ENCODE results near the gene CACNG5. TPM values are rescaled to one million over a fixed set of nuclear protein-coding genes. Genes with fewer than 3 reads are reported as not detected.
"Not testable (repeated sequence)": the region's sequence is repeated elsewhere in the genome, so short reads cannot be mapped to it uniquely, and the experiment has no call there.

The CACNG5 gene
- total RNA-seq, 1 experiment from 2014 or later: 0.10 TPM

DNA sequence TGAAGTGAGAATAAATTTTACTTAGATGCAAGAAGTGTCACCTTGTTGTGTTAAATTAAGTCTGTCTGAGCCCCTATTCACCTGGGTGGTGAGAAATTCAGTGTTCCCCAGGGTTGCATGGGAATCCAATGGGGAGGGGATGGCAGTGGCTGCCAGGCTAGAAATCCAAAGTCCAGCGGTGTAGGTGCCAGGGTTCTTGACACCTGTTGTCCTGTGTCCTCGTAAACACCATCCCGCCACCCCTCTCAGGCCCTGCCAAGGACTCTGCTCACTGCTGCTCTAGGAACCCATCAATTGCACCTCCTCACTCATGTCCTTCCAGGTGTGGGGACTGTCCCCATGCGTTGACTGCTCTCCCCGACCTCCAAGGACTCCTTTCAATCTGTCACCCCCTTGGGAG is 58.9 kb downstream of the CACNG5 start:
- Histone ChIP-seq H3K36me3 (no peaks in the 10 kb centered on the region), H3K27me3 (0 out of 2 replicates have a peak, but pooled peaks cover 6% of the 10 kb centered on the region), H3K4me1 (no peaks in the 10 kb centered on the region), H3K4me3 (no peak overlapping the region), H3K27ac (no peak overlapping the region), H3K9me3 (replicated peaks) (no peaks in the 10 kb centered on the region; the same call in 1 of the 2 replicates)
- DNase-seq: no peak

GRCh38 chr17:66897141-66897540 is 62.2 kb downstream of the CACNG5 start:
- no peak for DNase-seq
- Histone ChIP-seq H3K27me3 (0 out of 2 replicates have a peak, but pooled peaks cover 6% of the 10 kb centered on the region), H3K4me1 (no peaks in the 10 kb centered on the region), H3K27ac (no peak overlapping the region), H3K36me3 (no peaks in the 10 kb centered on the region), H3K4me3 (no peak overlapping the region), H3K9me3 (replicated peaks) (no peaks in the 10 kb centered on the region; the same call in 1 of the 2 replicates)

DNA sequence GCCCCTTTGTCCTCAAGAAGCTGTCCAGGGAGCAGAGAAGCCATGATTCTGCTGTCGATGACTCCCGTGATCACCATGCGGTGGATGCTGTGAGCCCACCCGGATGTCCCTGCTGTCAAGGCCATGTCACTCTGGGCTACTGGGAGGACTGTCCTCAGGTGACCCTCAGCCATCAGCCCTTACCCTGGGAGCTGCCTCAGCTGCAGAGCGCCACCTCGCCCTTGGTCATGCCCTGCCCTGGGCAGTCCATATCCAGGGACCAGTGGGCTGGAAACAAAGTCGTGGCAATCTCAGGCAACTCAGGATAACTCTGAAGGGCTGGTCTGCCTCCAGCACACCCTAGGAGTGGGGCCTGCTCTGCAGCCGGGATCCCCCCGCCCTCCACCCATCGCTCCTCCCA is 63.6 kb downstream of the CACNG5 start:
- Histone ChIP-seq H3K4me3 (no peak overlapping the region), H3K27me3 (0 out of 2 replicates have a peak, but pooled peaks cover 6% of the 10 kb centered on the region), H3K4me1 (no peaks in the 10 kb centered on the region), H3K9me3 (replicated peaks) (no peaks in the 10 kb centered on the region), H3K36me3 (no peaks in the 10 kb centered on the region), H3K27ac (no peak overlapping the region)
- DNase-seq: no peak

GRCh38 chr17:66900126-66901010 is 65.5 kb downstream of the CACNG5 start:
- peak in 1 of 2 experiments; percentile 30 for DNase-seq
- H3K9me3 ChIP-seq (replicated peaks): no peaks in the 10 kb centered on the region
- no peaks in the 10 kb centered on the region for H3K27me3 ChIP-seq
- no peak overlapping the region for H3K4me3 ChIP-seq
- no peak overlapping the region for H3K27ac ChIP-seq
- H3K36me3 ChIP-seq: no peaks in the 10 kb centered on the region
- H3K4me1 ChIP-seq: peaks cover 8% of the 10 kb centered on the region; the same call in 1 of the 2 replicates

DNA sequence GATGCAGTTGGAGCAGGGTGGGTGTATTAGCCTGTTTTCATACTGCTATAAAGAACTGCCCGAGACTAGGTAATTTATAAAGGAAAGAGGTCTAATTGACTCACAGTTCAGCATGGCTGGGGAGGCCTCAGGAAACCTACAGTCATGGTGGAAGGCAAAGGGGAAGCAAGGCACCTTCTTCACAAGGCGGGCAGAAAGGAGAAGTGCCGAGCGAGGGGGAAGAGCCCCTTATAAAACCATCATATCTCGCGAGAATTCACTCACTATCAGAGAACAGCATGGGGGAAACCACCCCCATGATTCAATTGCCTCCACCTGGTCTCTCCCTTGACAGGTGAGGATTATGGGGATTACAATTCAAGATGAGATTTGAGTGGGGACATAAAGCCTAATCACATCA is 68.4 kb downstream of the CACNG5 start:
- not testable (repeated sequence) for H3K27ac ChIP-seq

DNA sequence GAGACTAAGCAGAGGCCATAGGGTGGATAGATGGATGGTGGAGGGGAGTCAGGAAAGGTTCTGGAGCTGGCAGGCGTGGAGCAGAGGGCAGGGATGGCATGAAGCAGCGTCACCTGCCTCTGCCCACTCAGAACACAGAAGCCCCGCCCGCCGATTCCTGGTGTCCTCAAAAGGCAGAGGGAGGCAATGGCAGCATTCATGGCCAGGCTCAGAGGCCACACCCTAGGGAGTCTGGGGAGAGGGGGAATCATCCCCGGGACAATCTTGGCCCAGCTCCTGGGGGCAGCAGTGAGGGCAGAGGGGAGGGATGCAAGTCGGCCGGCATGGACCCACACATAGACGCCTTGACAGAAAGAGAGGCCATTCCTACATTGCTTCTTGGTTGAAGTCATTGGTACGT is 68.9 kb downstream of the CACNG5 start:
- no peak overlapping the region for H3K27ac ChIP-seq
- no peak overlapping the region for H3K4me3 ChIP-seq
- peaks cover 9% of the 10 kb centered on the region; the same call in 1 of the 2 replicates for H3K4me1 ChIP-seq
- H3K27me3 ChIP-seq: no peaks in the 10 kb centered on the region
- H3K36me3 ChIP-seq: no peaks in the 10 kb centered on the region
- no peak for DNase-seq
- H3K9me3 ChIP-seq (replicated peaks): no peaks in the 10 kb centered on the region

More for the DNA sequence above, 68.4 kb downstream of the CACNG5 start:
- DNase-seq; H3K4me3 ChIP-seq; H3K9me3 ChIP-seq (replicated peaks); H3K36me3 ChIP-seq; H3K27me3 ChIP-seq; H3K4me1 ChIP-seq: not testable (repeated sequence)

GRCh38 chr17:66904760-66905624 is 70.1 kb downstream of the CACNG5 start:
- Histone ChIP-seq H3K27ac (no peak overlapping the region), H3K4me3 (no peak overlapping the region), H3K27me3 (no peaks in the 10 kb centered on the region), H3K36me3 (no peaks in the 10 kb centered on the region), H3K9me3 (replicated peaks) (no peaks in the 10 kb centered on the region), H3K4me1 (peaks cover 9% of the 10 kb centered on the region; the same call in 1 of the 2 replicates)
- DNase-seq: peak; percentile 40 to 54

GRCh38 chr17:66906321-66907278 is 71.7 kb downstream of the CACNG5 start:
- Histone ChIP-seq H3K27me3 (no peaks in the 10 kb centered on the region), H3K9me3 (replicated peaks) (no peaks in the 10 kb centered on the region), H3K27ac (no peak overlapping the region), H3K36me3 (no peaks in the 10 kb centered on the region), H3K4me1 (peaks cover 9% of the 10 kb centered on the region; the same call in 1 of the 2 replicates), H3K4me3 (no peak overlapping the region)
- DNase-seq: peak; percentile 84 to 90

DNA sequence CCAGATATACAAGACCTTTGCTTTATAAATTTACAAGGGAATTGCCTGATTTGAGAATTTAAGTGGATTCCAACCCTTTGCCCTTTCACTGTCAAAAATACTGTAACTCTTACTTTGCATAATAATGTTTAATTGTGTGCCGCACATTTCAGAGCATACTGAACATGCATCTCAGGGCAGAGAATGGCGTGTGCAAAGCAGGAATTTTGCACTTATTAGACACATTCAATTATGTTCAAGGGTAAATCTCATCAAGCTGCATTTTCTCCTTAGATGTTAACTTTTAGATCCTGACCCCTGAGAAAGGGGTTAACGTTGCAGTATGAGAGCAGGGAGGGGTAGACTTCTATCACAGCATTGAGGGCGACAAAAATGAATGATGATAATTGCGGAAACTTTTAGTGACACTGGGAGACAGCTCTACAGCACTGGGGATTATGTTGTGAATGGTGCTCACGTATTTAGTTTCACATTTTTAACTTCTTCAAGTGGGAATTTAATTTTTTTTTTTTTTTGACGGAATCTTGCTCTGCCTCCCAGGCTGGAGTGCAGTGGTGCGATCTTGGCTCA is 75.0 kb downstream of the CACNG5 start:
- Histone ChIP-seq H3K27ac (no peak overlapping the region), H3K27me3 (no peaks in the 10 kb centered on the region), H3K4me1 (peaks cover 6% of the 10 kb centered on the region; the same call in 1 of the 2 replicates), H3K9me3 (replicated peaks) (no peaks in the 10 kb centered on the region), H3K4me3 (no peak overlapping the region), H3K36me3 (no peaks in the 10 kb centered on the region)
- DNase-seq: no peak

- DNase-seq: no peak
- Histone ChIP-seq H3K4me3 (no peak overlapping the region), H3K36me3 (no peaks in the 10 kb centered on the region), H3K9me3 (replicated peaks) (no peaks in the 10 kb centered on the region), H3K27ac (no peak overlapping the region), H3K4me1 (no peaks in the 10 kb centered on the region), H3K27me3 (no peaks in the 10 kb centered on the region)
Observed at GRCh38 chr17:66910651-66911285, 75.9 kb downstream of the CACNG5 start.

GRCh38 chr17:66915204-66915611 is 80.3 kb downstream of the CACNG5 start:
- no peaks in the 10 kb centered on the region for H3K36me3 ChIP-seq
- H3K9me3 ChIP-seq (replicated peaks): no peaks in the 10 kb centered on the region
- no peak overlapping the region for H3K27ac ChIP-seq
- peak in 1 of 2 experiments; percentile 22 for DNase-seq
- H3K27me3 ChIP-seq: no peaks in the 10 kb centered on the region
- no peak overlapping the region for H3K4me3 ChIP-seq
- no peaks in the 10 kb centered on the region for H3K4me1 ChIP-seq

- no peaks in the 10 kb centered on the region for H3K4me1 ChIP-seq
Observed at GRCh38 chr17:66915792-66916191, 80.9 kb downstream of the CACNG5 start.

DNA sequence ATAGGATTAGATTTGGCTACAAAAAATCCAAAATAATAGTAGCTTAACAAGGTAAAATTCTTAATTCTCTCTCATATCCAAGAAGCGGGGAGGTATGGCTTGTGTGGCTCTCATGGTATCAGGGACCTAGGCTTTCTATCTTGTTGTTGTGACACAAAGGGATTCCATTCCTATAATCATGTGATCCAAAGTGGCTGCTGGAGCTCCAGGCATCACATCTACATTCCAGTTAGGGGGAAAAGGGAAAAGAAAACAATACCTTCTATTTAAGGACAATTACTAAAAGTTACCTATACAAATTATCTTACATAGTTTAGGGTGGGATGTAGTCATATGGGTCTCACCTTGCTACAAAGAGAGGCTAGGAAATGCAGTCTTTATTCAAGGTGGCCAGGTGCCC is 82.0 kb downstream of the CACNG5 start:
- H3K4me3 ChIP-seq: no peak overlapping the region
- H3K9me3 ChIP-seq (replicated peaks): no peaks in the 10 kb centered on the region
- H3K27ac ChIP-seq: no peak overlapping the region
- H3K4me1 ChIP-seq: no peaks in the 10 kb centered on the region
- no peaks in the 10 kb centered on the region for H3K36me3 ChIP-seq
- no peak for DNase-seq
- no peaks in the 10 kb centered on the region for H3K27me3 ChIP-seq

More at GRCh38 chr17:66915792-66916191, 80.9 kb downstream of the CACNG5 start:
- DNase-seq: no peak
- no peaks in the 10 kb centered on the region for H3K36me3 ChIP-seq
- H3K27ac ChIP-seq: no peak overlapping the region
- no peaks in the 10 kb centered on the region for H3K9me3 ChIP-seq (replicated peaks)
- H3K27me3 ChIP-seq: no peaks in the 10 kb centered on the region
- no peak overlapping the region for H3K4me3 ChIP-seq

All from SJCRH30 (cell line).